ENCODE data around the gene KAT6B. TPM values are rescaled to one million over a fixed set of nuclear protein-coding genes. Genes with fewer than 3 reads are reported as not detected.

The KAT6B gene
- total and polyA plus RNA-seq, 2 of the 8 experiments (the other 6 are each of a cell fraction or from before 2014, with no cell fraction given): 7.3 to 30.8 TPM

DNA sequence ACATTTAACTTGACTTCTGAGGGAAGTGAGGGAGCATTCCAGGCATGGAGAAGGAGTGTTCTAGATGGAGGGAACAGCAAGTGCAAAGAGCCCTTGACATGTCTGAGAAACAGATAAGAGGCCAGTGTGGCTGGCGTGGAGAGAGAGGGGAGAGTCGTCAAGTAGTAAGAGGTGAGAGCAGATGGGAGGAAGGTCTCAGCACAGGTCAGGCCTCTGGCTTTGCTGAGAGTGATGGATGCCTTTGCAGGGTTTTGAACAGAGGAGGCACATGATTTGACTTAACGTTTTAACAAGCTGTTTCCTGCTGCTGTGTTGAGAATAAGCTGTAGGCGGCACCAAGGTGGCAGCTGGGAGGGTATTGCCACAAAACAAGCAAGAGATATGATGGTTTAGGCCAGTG is 97.2 kb downstream of the KAT6B start:
- FAIRE-seq: no peak
- Histone ChIP-seq H3K9ac (replicated peaks in 1 of 4; ENCODE audit: extremely low read depth in 1 of 4, low read depth in 3 of 4, low read length in 3 of 4) (peak overlapping the region in 1 of 4 experiments; percentile 1; a peak in 1 of 7 replicates), H3K27ac (ENCODE audit: low read depth, low read length) (peak overlapping the region; percentile 16; the same call in 1 of the 2 replicates), H4K5ac (ENCODE audit: insufficient read length, low read depth, low read length) (no peak overlapping the region), H3K79me2 (ENCODE audit: control insufficient read depth in 1 of 2, insufficient read depth in 2 of 2, low read length in 2 of 2) (peaks cover 0 to 34% of the 10 kb centered on the region in 2 experiments; a peak in 3 of 4 replicates), H2BK20ac (ENCODE audit: low read length) (no peak overlapping the region), H3K14ac (ENCODE audit: insufficient read length) (no peak overlapping the region), H2BK5ac (ENCODE audit: low read depth, low read length) (no peak overlapping the region; the same call in 1 of the 2 replicates), H3K4ac (replicated peaks; ENCODE audit: insufficient read length, low read depth, low read length) (no peak overlapping the region), H4K20me1 (replicated peaks in 1 of 2; ENCODE audit: control insufficient read depth in 1 of 2, insufficient read depth in 2 of 2, low read length in 2 of 2) (peaks cover 0 to 2% of the 10 kb centered on the region in 2 experiments), H2BK120ac (replicated peaks; ENCODE audit: low read depth, low read length) (no peak overlapping the region), H3K27me3 (replicated peaks in 1 of 4; ENCODE audit: control insufficient read depth in 3 of 4, extremely low read depth in 1 of 4, insufficient read depth in 3 of 4, low read length in 3 of 4) (no peaks in the 10 kb centered on the region), H2BK15ac (ENCODE audit: low read length) (no peak overlapping the region), H3K56ac (replicated peaks; ENCODE audit: insufficient read length, low read depth, low read length) (no peak overlapping the region), H3K4me2 (ENCODE audit: insufficient read depth in 1 of 2, low read depth in 2 of 2, low read length in 2 of 2) (no peak overlapping the region), H3K4me3 (ENCODE audit: extremely low read depth in 1 of 4, insufficient read depth in 2 of 4, low read depth in 3 of 4, low read length in 4 of 4) (no peak overlapping the region), H2BK12ac (ENCODE audit: low read depth, low read length) (peak overlapping the region; percentile 53; the same call in 1 of the 2 replicates), H4K91ac (replicated peaks; ENCODE audit: insufficient read length, low read length) (no peak overlapping the region), H3K36me3 (ENCODE audit: control insufficient read depth in 2 of 4, insufficient read depth in 4 of 4, low read length in 3 of 4) (no peaks in the 10 kb centered on the region), H3K4me1 (replicated peaks in 1 of 4; ENCODE audit: control insufficient read depth in 3 of 4, insufficient read depth in 4 of 4, low read length in 3 of 4) (peaks cover 0 to 12% (median 8%) of the 10 kb centered on the region in 4 experiments; a peak in 6 of 7 replicates), H3K23ac (ENCODE audit: insufficient read length) (no peak overlapping the region), H3K23me2 (ENCODE audit: low read depth, low read length) (no peaks in the 10 kb centered on the region), H2AFZ (ENCODE audit: low read length) (no peak overlapping the region), H4K8ac (ENCODE audit: extremely low read depth, insufficient read depth, low read length) (no peak overlapping the region), H2AK5ac (ENCODE audit: low read depth, low read length) (no peak overlapping the region), H3K79me1 (ENCODE audit: low read depth, low read length) (peaks cover 3% of the 10 kb centered on the region; the same call in 1 of the 2 replicates), H3K9me3 (ENCODE audit: insufficient read depth in 2 of 2, low read depth in 1 of 2, low read length in 1 of 2) (peaks cover 2 to 4% of the 10 kb centered on the region in 2 experiments; a peak in 2 of 4 replicates), H3K18ac (ENCODE audit: extremely low read depth, low read length) (no peak overlapping the region; the same call in 1 of the 2 replicates)
- no peak for DNase-seq (ENCODE audit: low read depth in 1 of 2, low spot score in 2 of 2)
- ChIA-PET POLR2A (ENCODE audit: partially characterized antibody) (interaction anchor here (0.6 kb wide), 1 partner anchor 37 kb away, joined by 3 read pairs; no protein-coding TSS in a partner anchor), CTCF (ENCODE audit: partially characterized antibody) (no interaction called here)
- TF ChIP-seq YY1 (IDR thresholded peaks at IDR 0.05; ENCODE audit: low read depth, low read length): peak; percentile 7; the same call in 1 of the 2 replicates
- TF ChIP-seq NANOG (IDR thresholded peaks at IDR 0.05; ENCODE audit: insufficient read depth, low read depth, low read length, poor library complexity, severe bottlenecking): no peak
- WGBS, 2 experiments (ENCODE audit: extremely low coverage in 1 of 2, insufficient coverage in 1 of 2, insufficient read length in 1 of 2, insufficient replicate concordance in 2 of 2, low coverage in 1 of 2, low lambda C conversion rate in 2 of 2, missing lambda C conversion rate in 1 of 2): 57% methylated on average over 4 of the region's 4 CpGs; no CpG with 5 or more reads in 1 of the 2 experiments

All from H1 (cell line).